ENCODE results near the gene TANC1.

The TANC1 gene

GRCh38 chr2:159148901-159149300 lies 180.5 kb downstream of the TANC1 start:
- DNase-seq, result no peak

GRCh38 chr2:159149747-159150146 lies 181.3 kb downstream of the TANC1 start:
- DNase-seq, result no peak

GRCh38 chr2:159150280-159150746 lies 181.9 kb downstream of the TANC1 start:
- no peak for DNase-seq

DNA sequence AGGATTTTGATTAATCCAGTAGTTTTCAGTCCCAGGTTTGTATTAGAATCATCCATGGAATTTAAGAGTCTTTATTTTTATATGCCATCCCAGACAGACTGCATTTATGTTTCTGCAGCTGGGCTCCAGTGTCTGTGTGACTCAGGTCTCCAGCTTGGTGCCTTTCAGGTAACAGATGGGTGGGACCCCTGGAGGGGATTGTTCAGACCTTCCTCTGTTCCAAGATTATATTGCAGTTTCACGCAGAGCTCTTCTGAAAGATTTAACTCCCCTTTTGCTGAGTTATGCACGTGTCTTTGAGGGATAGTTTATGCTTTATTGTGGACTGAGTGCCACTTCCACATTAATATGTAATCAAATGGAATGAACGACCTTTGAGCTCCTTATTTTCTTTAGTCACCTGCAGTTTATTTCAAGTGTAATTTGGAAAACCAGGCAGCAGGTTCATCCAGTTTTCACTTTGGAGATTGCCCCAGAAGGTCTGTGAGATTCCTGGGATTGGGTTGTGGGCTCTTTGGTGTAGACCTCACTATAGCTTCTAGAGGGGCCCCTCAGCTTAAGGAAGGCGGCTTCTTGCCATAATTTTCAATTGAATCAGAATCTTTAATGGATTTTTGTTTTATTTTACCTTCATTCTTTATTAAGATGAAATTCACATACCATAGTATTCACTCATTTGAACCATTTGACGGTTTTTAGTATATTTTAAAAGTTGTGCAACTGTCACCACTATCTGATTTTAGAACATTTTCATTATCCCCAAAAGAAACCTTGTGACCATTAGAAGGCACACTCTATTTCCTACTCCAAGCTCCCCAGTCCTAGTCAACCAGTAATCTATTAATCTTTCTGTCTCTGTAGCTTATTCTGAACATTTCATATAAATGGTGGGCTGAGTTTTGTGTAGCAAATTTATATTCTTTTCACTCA lies 183.0 kb downstream of the TANC1 start:
- no peak for DNase-seq

DNA sequence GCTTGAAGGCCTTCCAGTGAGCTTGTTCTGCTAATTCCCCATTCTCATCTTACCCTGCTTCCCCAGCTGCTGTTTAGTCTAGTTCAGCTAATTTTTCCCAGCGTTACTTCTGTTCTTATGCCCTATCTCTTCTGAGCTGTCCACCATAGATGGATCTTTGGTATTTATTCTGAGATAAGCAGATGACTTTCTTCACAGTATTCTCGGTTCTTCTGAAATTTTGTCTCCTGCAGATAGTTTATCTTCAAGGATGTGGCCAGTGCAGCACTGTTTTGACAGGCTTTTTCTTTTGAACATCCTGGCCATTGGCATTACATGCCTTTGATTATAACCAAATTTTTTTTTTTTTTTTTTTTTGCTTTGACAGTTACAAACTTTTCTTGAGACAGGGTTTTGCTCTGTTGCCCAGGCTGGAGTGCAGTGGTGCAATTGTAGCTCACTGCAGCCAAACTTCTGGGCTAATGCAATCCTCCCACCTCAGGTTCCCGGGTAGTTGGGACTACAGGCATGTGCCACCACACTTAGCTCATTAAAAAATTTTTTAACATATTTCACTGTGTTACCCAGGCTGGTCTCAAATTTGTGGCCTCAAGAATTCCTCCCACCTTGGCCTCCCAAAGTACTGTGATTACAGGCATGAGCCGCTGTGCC lies 183.8 kb downstream of the TANC1 start:
- no peak for DNase-seq

GRCh38 chr2:159153063-159153462 lies 184.6 kb downstream of the TANC1 start:
- DNase-seq, result no peak

DNA sequence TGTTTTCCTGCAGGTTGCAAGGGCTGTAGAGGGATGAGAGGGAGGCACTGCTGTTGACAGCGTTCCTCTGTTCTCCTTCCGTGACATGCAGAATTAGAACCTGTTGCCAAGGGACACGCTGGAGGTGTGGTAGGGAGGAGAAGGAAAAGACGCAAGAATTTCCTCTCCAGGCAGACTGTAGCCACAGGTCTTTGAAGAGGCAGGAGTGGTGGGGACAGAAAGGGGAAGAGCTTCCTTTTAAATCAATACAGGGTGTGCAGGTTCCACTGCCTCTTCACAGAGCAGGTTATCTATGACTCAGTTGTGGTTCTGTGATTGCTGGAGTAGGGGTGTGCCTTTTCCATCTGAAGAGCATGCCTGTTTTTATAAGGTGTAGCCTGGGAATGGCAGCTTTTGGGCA lies 185.0 kb downstream of the TANC1 start:
- DNase-seq, result no peak

- no peak for DNase-seq
Observed at GRCh38 chr2:159153951-159154350, 185.5 kb downstream of the TANC1 start.

- DNase-seq, result no peak
Observed at GRCh38 chr2:159154366-159154765, 185.9 kb downstream of the TANC1 start.

DNA sequence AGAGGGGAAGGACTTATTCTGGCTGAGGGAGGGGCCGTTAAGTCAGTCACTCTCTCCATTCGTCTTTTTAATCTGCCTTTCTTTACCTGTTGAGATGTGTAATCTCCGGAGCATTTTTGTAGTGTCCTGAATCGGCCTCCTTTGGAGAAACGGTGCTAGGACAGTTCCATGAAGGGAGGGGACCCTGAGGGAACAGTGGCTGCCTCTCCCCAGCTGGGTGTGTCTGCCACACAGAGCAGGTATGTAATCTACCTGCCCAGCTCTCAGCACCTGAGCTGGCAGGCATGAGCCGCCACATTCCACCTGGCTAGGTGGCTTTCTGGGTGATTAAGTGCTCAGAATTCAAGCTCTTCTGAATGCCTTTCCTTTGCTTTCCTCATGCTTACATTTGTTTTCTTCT lies 186.9 kb downstream of the TANC1 start:
- no peak for DNase-seq

DNA sequence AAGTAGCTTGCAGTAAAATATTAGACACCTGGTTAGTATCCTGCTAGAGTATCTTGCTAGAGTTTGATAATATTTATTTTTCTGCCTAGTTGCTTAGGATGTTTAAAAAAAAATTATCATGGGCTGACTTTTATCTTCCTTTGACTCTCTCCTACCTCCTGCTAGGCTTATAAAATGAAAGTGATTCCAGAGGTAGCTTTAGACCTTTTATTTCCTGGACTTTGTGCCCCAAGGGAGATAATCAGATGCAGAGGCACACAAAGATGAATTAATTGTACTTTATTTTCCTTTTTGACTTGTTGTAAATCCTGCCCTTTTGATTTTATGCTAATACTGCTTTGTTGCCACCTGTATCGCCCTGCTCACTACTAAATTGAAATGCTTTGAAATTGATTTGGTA lies 187.4 kb downstream of the TANC1 start:
- no peak for DNase-seq

DNA sequence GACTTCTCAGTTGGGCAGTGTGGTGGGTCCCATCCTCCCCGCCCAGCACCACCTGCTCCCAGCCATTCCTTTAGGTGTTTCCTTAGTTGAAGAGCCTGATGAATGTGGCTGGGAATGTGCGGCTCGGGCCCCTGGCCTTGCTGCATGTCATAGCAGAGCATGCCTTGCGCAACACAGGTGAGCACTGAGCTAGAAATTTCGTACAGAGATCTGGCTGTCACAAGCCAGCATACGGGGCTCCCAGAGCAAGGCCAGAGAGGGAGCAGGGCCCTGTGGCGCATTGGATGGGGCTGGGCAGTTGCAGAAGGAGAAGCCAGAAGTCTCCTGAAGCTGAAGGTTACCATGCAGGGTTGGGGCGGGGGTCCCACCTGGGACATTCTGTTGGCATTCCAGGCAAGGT lies 188.4 kb downstream of the TANC1 start:
- no peak for DNase-seq

- DNase-seq, result peak; percentile 15
Observed at GRCh38 chr2:159157361-159158209, 189.1 kb downstream of the TANC1 start.

DNA sequence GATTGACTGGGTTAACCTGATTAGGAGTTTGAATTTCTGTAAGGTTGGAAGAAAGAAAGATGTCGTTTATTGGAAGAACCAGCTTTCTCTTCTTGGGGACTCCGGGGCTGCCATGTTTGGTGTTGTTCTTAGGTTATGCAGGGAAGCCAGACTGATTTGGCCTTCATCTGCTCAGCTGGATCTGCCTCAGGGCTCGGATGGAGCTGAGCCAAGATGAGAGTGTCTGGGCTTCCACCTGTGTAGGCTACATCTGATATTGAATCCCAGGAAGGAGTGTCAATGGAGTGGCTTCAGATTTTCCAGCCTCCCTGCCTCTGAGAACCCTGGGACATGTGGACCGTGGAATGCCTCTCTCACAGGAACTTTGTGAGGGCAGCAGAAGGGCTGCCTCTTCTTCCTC lies 192.0 kb downstream of the TANC1 start:
- no peak for DNase-seq

DNA sequence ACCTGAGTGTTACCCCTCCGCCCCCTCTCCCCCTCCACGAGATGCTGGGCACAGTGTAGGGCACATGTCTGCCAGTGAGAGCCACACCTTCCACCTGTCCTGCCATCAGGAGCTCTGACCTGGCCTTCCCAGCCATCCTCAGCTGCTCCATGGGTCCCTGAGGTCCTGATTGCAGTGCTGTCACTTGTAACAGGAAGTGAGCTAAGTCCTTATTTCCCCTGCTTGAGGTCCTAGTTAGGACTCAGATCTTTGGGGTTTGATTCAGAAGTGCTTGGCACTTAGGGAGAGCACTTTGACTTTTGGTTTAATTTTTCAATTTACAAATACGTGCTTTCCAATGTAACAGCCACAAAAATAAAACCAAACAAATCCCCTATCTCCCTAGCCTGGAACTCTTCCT lies 192.5 kb downstream of the TANC1 start:
- no peak for DNase-seq

- no peak for DNase-seq
Observed at GRCh38 chr2:159163930-159164329, 195.5 kb downstream of the TANC1 start.

DNA sequence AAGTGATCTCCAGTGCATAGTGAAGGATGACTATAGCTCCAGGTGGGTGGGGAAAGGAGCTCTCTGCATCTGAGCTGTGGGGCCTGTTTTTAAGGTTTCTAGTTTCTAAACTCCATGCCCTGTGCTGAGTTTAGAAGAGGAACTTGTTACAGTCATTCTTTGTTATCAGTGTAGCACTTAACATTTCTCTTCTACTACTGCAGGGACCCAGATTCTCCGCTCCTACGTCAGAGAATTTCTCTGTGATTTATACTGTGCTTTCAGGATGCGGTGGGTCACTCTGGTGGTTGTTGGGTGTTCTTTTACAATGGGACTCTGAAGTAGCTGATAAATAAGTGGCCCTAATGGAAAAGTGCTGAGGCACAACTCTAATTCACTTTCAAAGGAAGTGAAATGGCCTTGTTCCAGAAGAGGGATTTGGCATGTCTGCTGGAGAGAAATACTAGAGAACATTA lies 196.0 kb downstream of the TANC1 start:
- DNase-seq, result no peak

GRCh38 chr2:159165048-159165447 lies 196.6 kb downstream of the TANC1 start:
- no peak for DNase-seq

DNA sequence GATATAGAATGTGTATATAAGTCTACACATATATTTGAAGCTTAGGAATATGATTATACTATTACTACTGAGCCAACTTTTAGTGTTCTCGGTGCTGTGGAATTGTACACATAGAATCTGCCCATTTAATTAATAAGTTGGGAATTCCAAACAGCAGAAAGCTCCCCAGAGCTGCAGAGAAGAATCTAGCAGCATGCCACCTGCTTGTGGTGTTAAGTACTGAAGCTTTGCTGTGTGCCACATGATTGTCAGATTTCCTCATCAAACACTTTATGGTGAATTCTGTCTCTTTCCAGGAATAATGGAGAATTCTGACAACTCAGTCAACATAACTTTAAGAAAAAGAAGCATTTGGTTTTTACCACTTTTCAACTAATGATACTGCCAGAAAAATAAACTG lies 200.3 kb downstream of the TANC1 start:
- DNase-seq, result no peak

DNA sequence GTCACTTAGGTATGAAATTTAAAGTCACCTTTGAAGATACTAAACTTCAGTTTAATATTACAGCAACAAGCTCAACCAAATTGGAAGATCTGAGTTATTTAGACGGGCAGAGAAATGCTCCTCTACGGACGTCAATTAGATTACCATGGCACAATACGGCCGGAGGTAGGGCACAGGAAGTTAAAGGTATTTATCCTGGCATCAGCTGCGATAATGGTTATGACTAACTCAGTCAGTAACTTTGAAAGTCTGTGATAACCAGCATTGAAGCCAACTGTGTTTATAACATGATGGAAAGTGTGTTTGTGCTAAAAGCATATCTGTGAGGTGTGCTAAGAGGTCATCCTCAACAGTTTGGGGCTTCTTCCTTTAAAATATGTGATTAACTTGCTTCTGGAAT lies 200.7 kb downstream of the TANC1 start:
- no peak for DNase-seq

GRCh38 chr2:159172403-159172802 lies 204.0 kb downstream of the TANC1 start:
- no peak for DNase-seq

DNA sequence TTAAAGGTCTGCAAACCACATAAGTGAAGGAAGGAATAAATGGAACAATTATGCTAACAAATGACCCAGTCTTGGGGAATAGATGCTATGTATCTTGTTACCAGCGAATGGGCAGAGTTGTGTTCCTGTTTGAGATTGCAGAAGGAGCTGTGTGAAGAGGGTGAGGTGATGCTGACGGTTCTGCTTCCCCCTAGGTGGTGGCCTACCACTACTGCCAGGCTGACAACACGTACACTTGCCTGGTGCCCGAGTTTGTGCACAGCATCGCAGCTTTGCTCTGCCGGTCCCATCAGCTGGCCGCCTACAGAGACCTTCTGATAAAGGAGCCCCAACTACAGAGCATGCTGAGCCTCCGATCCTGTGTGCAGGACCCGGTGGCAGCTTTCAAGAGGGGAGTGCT lies 206.3 kb downstream of the TANC1 start:
- no peak for DNase-seq

- no peak for DNase-seq
Observed at GRCh38 chr2:159175182-159175581, 206.7 kb downstream of the TANC1 start.
